LNCAP (cell line): ENCODE measurements around the gene MDM2.

Experiments
- CTCF ChIP-seq: fragments of 450-650 bp; IDR thresholded peaks from 2 replicates; pipeline ENCODE4 v1.5.1; 2017; ENCODE audit warnings: mild to moderate bottlenecking

Gene MDM2

GRCh38 chr12:68864604-68865003, 56.6 kb downstream of the MDM2 start:
- TF ChIP-seq CTCF: no peak

GRCh38 chr12:68865399-68866164, 57.6 kb downstream of the MDM2 start:
- no peak for TF ChIP-seq CTCF

- no peak for TF ChIP-seq CTCF
These were observed 59.0 kb downstream of the MDM2 start for GRCh38 chr12:68866950-68867349.

DNA sequence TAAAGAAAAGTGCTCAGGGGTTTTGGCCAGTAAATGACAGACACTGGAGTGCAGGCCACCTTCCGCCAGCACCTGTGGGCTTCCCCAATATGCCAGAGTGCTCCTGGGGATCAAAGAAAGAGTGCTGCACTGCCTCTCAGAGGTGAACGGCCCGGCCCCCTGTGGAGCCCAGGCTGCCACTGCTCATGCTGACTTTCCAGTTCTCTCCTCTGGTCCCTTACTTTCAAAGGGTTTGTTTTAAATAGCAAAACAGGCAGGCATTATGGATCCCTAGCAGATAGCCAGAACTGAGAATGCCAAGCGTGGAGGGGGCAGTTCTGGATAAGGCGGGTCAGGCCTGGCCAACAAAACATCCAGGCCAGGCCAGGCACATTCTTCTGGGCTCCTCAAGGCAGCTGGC, 59.6 kb downstream of the MDM2 start:
- no peak for TF ChIP-seq CTCF

- TF ChIP-seq CTCF: no peak
These were observed 60.2 kb downstream of the MDM2 start for GRCh38 chr12:68868043-68868790.

DNA sequence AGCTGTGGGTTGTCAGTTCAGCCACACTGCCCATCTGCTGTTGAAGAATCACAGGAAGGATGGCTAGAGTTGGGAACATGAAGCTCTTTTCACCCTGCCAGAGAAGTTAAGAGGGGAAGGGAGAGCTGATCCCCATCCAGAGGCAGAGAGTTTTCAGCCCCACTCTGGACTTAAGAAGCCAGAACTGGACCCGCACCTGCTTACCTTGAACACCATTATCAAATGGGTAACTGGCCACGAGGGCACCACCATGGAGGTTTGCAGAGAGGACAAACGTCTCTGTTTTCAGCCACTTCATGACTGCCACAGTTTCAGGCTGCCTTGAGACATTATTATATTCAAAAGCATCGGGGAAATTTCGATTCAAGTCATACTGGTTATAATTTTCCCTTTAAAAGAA, 62.0 kb downstream of the MDM2 start:
- no peak for TF ChIP-seq CTCF

DNA sequence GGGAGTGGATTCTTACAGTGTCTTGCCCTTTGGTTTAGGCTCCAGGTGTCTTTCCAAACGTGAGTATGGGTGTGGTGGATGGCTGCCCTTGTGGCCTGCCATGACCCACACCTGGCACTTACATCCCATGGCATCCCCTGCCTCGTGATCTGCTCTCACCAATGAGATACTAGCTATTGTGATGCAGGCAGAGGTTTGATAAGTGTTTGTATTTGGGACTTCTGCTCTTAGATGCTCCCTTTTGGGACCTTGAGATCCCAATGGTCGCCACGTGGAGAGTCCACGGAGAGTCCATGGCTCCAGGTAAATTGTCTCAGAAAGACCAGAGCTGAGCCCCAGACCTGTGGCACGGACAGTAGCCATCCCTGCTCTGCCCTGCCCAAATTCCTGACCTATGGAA, 62.5 kb downstream of the MDM2 start:
- TF ChIP-seq CTCF: no peak
